Pancreas (tissue), 10 donors: Measurements from ENCODE around the gene SHISAL2B. TPM values are rescaled to one million over a fixed set of nuclear protein-coding genes. Genes with fewer than 3 reads are reported as not detected.
A peak's percentile ranks its signal among the peaks of the same experiment; 100 is the strongest.
"Not testable (repeated sequence)": the region's sequence is repeated elsewhere in the genome, so short reads cannot be mapped to it uniquely, and the experiment has no call there.

ENCODE experiments used
- ATAC-seq, 4 donors: fragments of 200-7000 bp; cut with Tn5 transposase; one replicate each; pipeline versions ENCODE4 v1.8.0 to v1.9.1; 2020; ENCODE audit warnings: mild to moderate bottlenecking in 4 of 4, moderate library complexity in 4 of 4
- DNase-seq, 6 donors: peaks; one replicate each; pipeline ENCODE4 v3.0.0-alpha.2; 2020
- FAIRE-seq: peaks from 2 replicates; lab custom pipeline; 2012; peaks lifted over from hg19 to GRCh38; lab: Jason Lieb, UNC
- H3K27ac ChIP-seq, 4 donors: fragments of 200-600 bp; sonication (generic); 1 replicate in 3 of 4; 2 replicates in 1 of 4; pipeline versions ENCODE4 v1.5.0 to v1.8.0; 2020
- H3K27me3 ChIP-seq, 4 donors: fragments of 200-600 bp; one replicate each; pipeline ENCODE4 v1.8.0; 2021
- H3K36me3 ChIP-seq, 3 donors: fragments of 200-600 bp; sonication (generic) in 1 of 3; one replicate each; pipeline versions ENCODE4 v1.5.0 to v1.8.0; 2020 to 2021
- H3K4me1 ChIP-seq, 3 donors: fragments of 200-600 bp; one replicate each; pipeline ENCODE4 v1.8.0; 2021
- H3K4me3 ChIP-seq, 4 donors: fragments of 200-600 bp; sonication (generic) in 2 of 4; one replicate each; pipeline versions ENCODE4 v1.5.0 to v1.8.0; 2020 to 2021
- H3K9me3 ChIP-seq, 4 donors: fragments of 200-600 bp; one replicate each; pipeline ENCODE4 v1.8.0; 2021
- WGBS, 2 donors: extraction: QIAGEN DNeasy Blood & Tissue Kit; methylation state at CpG; one replicate each; pipeline ENCODE4 v1.1.7; 2013; 5-methylcytosine and 5-hydroxymethylcytosine counted together
- intact Hi-C, 3 donors: fragments of 100-400 bp; cut with DNase I; formaldehyde crosslinking; loops; one replicate each; pipeline versions ENCODE4 v1.11.1 to v1.14.2; 2022
- polyA plus RNA-seq, 2 donors: library from polyadenylated mRNA; stranded (reverse); fragments of 200-250 nt; gene quantifications; one replicate each; pipeline ENCODE4 v1.2.3, GENCODE V29; 2013
- total RNA-seq, 6 donors: library from RNA; stranded (reverse); fragmentation: NEBNext Ultra II Directional in 4 of 6; extraction: Animal tissue kit (Norgen Biotek cat#: 25700) in 4 of 6; gene quantifications; one replicate each; pipeline versions ENCODE4 v1.2.1 to v1.2.4, GENCODE V29; 2021 to 2023
- TF ChIP-seq, protein P1 (sequence below), 4 donors: fragments of 200-600 bp; sonication (generic) in 3 of 4; IDR thresholded peaks; one replicate each; pipeline versions ENCODE4 v1.5.0 to v1.8.0; 2021; ENCODE audit warnings: antibody characterized with exemption in 4 of 4
- donor health status: healthy with polysubstance abuse.
- donor health status: DM: no; HTN: no; CAD: no; lungs with moderate emphysema.
- donor health status: DM: no; HTN: no; CAD: no.
- donor health status: control.
- donor health status: control.
- donor health status: Bipolar disorder and iron deficiency.
- donor health status: DM: yes; HTN: yes; CAD: no.
- donor health status: DM: no; HTN: no; CAD: no.
- donor health status: DM: no; HTN: no; CAD: no.
- donor health status: DM: yes; HTN: yes; CAD: no.

The SHISAL2B gene
- total and polyA plus RNA-seq, 8 donors: 1.2 to 69.8 (median 2.7) TPM

DNA sequence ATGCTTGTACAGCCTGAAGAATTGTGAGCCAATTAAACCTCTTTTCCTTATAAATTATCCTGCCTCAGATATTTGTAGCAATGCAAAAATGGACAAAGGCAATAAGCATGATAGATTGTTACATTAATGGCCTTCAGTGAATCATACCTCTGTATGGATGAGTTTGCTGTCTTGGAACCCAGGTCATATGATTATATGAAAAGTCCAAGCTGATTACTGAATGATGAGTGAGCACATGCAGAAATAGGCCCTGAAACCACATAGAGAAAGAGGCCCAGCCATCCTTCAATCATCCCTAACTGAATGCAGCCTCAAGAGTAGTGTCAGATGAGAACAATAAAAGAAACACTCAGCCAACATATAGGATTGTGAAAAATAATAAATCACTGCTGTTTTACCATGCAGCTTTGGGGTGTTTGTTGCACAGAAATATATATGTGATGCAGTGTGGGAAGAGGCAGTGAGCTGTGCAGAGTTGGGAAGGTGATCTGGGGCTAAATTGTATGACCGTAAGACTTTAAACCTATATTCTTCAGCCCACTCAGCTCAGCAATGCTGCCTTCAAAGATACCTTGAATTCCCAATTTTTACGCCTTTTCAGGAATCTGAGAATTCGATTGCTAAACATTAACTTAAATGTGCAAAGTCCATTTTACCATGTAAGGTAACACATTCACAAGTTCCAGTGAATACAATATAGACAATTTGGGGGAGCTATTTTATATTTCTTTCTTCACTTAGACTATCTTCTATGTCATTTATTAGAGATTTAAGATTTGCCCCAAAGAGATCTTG is 36.3 kb upstream of the SHISAL2B start:
- TF ChIP-seq, protein P1, sequence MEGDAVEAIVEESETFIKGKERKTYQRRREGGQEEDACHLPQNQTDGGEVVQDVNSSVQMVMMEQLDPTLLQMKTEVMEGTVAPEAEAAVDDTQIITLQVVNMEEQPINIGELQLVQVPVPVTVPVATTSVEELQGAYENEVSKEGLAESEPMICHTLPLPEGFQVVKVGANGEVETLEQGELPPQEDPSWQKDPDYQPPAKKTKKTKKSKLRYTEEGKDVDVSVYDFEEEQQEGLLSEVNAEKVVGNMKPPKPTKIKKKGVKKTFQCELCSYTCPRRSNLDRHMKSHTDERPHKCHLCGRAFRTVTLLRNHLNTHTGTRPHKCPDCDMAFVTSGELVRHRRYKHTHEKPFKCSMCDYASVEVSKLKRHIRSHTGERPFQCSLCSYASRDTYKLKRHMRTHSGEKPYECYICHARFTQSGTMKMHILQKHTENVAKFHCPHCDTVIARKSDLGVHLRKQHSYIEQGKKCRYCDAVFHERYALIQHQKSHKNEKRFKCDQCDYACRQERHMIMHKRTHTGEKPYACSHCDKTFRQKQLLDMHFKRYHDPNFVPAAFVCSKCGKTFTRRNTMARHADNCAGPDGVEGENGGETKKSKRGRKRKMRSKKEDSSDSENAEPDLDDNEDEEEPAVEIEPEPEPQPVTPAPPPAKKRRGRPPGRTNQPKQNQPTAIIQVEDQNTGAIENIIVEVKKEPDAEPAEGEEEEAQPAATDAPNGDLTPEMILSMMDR (IDR thresholded peaks at IDR 0.05): no peak
- WGBS, 2 donors: 49 to 51% methylated on average over 3 of the region's 3 CpGs

DNA sequence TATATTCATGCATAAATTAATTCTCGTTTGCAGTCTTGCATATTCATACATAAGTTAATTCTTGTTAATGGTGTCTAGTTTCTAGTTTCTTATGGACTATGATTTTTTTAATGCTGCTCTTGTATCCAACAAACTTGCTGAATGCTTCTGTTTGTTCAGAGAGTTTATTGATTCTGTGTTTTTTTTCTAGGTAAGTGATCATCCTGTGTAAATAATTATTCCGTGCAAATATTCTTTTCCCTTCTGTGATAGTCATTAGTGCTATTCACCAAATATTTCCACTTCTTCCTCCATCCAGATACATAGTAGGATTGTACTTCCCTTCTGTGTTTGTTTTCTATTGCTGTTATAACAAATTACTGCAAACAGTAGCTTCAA is 35.8 kb upstream of the SHISAL2B start:
- TF ChIP-seq, protein P1 (IDR thresholded peaks at IDR 0.05): no peak
- H3K4me1 ChIP-seq: peaks cover 0 to 8% (median 2%) of the 10 kb centered on the region in 3 donors
- intact Hi-C loops: no loop called here
- WGBS, 2 donors: 23 to 25% methylated on average over 2 of the region's 2 CpGs
- no peak overlapping the region for H3K4me3 ChIP-seq
- peak in 1 of 4 donors; percentile 32 for ATAC-seq
- no peaks in the 10 kb centered on the region for H3K36me3 ChIP-seq
- no peaks in the 10 kb centered on the region for H3K27me3 ChIP-seq
- H3K27ac ChIP-seq: no peak overlapping the region
- no peak for FAIRE-seq
- no peaks in the 10 kb centered on the region for H3K9me3 ChIP-seq
- no peak for DNase-seq

More for the DNA sequence above, 36.3 kb upstream of the SHISAL2B start:
- DNase-seq (no peak), FAIRE-seq (no peak), ATAC-seq (no peak)
- H3K4me3 ChIP-seq: no peak overlapping the region
- no peaks in the 10 kb centered on the region for H3K36me3 ChIP-seq
- intact Hi-C loops: no loop called here
- H3K27ac ChIP-seq: no peak overlapping the region
- no peaks in the 10 kb centered on the region for H3K27me3 ChIP-seq
- peaks cover 0 to 8% (median 2%) of the 10 kb centered on the region in 3 donors for H3K4me1 ChIP-seq
- H3K9me3 ChIP-seq: no peaks in the 10 kb centered on the region

GRCh38 chr5:64655596-64655995 is 34.7 kb upstream of the SHISAL2B start:
- H3K36me3 ChIP-seq: no peaks in the 10 kb centered on the region
- no peak for FAIRE-seq
- H3K27me3 ChIP-seq: no peaks in the 10 kb centered on the region
- H3K4me3 ChIP-seq: no peak overlapping the region
- TF ChIP-seq, protein P1 (IDR thresholded peaks at IDR 0.05): no peak
- no peak for ATAC-seq
- intact Hi-C loops: no loop called here
- H3K4me1 ChIP-seq: peaks cover 0 to 8% (median 2%) of the 10 kb centered on the region in 3 donors
- H3K27ac ChIP-seq: no peak overlapping the region
- H3K9me3 ChIP-seq: no peaks in the 10 kb centered on the region
- 58 to 85% methylated on average over 1 of the region's 1 CpG for WGBS, 2 donors
- no peak for DNase-seq

DNA sequence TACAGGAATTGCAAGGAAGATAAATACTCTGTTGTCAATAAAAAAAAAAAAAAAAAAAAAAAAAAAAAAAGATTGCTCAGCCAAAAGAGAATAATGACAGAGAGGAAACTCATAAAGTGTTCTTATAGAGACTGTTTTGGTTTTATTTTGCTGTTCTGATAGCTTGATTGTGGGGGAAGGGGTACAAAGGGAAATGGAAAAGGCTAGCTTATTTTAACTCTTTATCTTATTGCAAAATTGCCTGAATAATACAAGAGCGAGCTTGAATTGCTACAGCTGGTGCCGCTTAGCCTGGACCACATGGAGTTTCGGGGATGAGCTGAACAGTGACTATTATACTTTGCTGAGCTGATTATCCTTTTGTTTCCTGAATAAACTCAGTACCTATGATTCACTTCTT is 31.0 kb upstream of the SHISAL2B start:
- no peak overlapping the region for H3K27ac ChIP-seq
- H3K4me1 ChIP-seq: peaks cover 0 to 7% (median 1%) of the 10 kb centered on the region in 3 donors
- DNase-seq: no peak
- H3K4me3 ChIP-seq: no peak overlapping the region
- intact Hi-C loops: no loop called here
- no peaks in the 10 kb centered on the region for H3K27me3 ChIP-seq
- no peaks in the 10 kb centered on the region for H3K9me3 ChIP-seq
- no peak for ATAC-seq
- 81 to 84% methylated on average over 3 of the region's 3 CpGs for WGBS, 2 donors
- H3K36me3 ChIP-seq: no peaks in the 10 kb centered on the region
- FAIRE-seq: no peak
- TF ChIP-seq, protein P1 (IDR thresholded peaks at IDR 0.05): no peak

DNA sequence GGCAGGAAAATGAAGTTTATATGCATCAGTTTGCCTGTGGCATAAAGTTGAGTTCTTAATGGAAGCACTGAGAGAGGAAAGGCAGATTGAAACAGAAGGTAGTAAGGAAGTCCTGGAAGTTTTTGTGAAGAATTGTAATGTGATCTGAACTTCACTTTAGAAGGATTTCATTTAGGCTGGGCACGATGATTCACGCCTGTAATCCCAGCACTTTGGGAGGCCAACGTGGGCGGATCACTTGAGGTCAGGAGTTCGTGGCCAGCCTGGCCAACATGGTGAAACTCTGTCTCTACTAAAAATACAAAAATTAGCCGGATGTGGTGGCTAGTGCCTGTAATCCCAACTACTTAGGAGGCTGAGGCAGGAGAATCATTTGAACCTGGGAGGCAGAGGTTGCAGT is 27.1 kb upstream of the SHISAL2B start:
- H3K36me3 ChIP-seq, ATAC-seq, FAIRE-seq, intact Hi-C loops, H3K9me3 ChIP-seq, DNase-seq, H3K27ac ChIP-seq, H3K27me3 ChIP-seq, H3K4me3 ChIP-seq: not testable (repeated sequence)
- H3K4me1 ChIP-seq: peaks cover 0 to 10% (median 0%) of the 10 kb centered on the region in 3 donors
- WGBS, 2 donors: 80 to 85% methylated on average over 6 of the region's 6 CpGs
